ENCODE data around the gene PANK4. TPM values are rescaled to one million over a fixed set of nuclear protein-coding genes. Genes with fewer than 3 reads are reported as not detected.

Gene PANK4
- total and polyA plus RNA-seq, 8 donors, result 9.7 to 26.4 (median 11.6) TPM

DNA sequence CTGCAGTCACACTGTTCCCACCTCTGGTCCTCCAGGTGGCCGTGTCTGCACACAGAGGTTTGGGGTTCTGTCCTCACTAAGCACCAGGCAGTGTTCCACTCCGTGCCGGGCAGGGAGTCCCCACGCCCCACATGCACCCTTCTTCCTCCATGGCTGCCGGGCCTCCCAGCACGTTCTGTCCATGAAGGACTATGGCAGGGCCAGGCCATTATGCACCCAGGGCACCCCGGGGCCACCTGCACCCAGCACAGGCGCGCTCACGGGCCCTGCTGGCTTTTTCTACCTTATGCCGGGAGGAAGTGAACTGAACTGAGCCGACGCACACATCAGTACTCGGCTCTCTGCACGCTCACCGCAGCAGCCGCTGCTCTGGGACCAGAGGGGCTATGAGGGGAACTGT, 10.3 kb downstream of the PANK4 start:
- ATAC-seq, result no peak
- Histone ChIP-seq H3K4me1 (no peaks in the 10 kb centered on the region), H3K4me3 (no peak overlapping the region), H3K9me3 (no peaks in the 10 kb centered on the region), H3K27me3 (no peaks in the 10 kb centered on the region), H3K36me3 (peaks cover 19 to 90% (median 54%) of the 10 kb centered on the region in 3 donors), H3K27ac (no peak overlapping the region)
- TF ChIP-seq CTCF (IDR thresholded peaks at IDR 0.05), result no peak
- no peak for FAIRE-seq
- no peak for DNase-seq
- 97% methylated on average over 17 of the region's 17 CpGs for WGBS, 2 donors
- intact Hi-C loops (cut with DNase I), result no loop called here

GRCh38 chr1:2515763-2516080, 10.7 kb downstream of the PANK4 start:
- H3K27me3 ChIP-seq, result no peaks in the 10 kb centered on the region
- ATAC-seq (no peak), FAIRE-seq (no peak), DNase-seq (no peak)
- whole genome bisulfite sequencing, 2 donors, result 95 to 98% methylated on average over 10 to 11 of the region's 11 CpGs
- H3K36me3 ChIP-seq, result peaks cover 19 to 90% (median 54%) of the 10 kb centered on the region in 3 donors
- H3K4me3 ChIP-seq, result no peak overlapping the region
- no peak overlapping the region for H3K27ac ChIP-seq
- no peaks in the 10 kb centered on the region for H3K4me1 ChIP-seq
- H3K9me3 ChIP-seq, result no peaks in the 10 kb centered on the region
- TF ChIP-seq CTCF (IDR thresholded peaks at IDR 0.05), result no peak
- intact Hi-C loops (cut with DNase I), result no loop called here

GRCh38 chr1:2514863-2515762, 11.3 kb downstream of the PANK4 start:
- H3K27me3 ChIP-seq, result no peaks in the 10 kb centered on the region
- no peak for DNase-seq
- intact Hi-C loops (cut with DNase I), result no loop called here
- H3K36me3 ChIP-seq, result peaks cover 19 to 90% (median 56%) of the 10 kb centered on the region in 3 donors
- no peaks in the 10 kb centered on the region for H3K4me1 ChIP-seq
- H3K27ac ChIP-seq, result no peak overlapping the region
- ATAC-seq, result no peak
- no peaks in the 10 kb centered on the region for H3K9me3 ChIP-seq
- no peak overlapping the region for H3K4me3 ChIP-seq
- no peak for FAIRE-seq
- TF ChIP-seq CTCF (IDR thresholded peaks at IDR 0.05), result no peak
- whole genome bisulfite sequencing, 2 donors, result 90 to 92% methylated on average over 45 of the region's 45 CpGs

DNA sequence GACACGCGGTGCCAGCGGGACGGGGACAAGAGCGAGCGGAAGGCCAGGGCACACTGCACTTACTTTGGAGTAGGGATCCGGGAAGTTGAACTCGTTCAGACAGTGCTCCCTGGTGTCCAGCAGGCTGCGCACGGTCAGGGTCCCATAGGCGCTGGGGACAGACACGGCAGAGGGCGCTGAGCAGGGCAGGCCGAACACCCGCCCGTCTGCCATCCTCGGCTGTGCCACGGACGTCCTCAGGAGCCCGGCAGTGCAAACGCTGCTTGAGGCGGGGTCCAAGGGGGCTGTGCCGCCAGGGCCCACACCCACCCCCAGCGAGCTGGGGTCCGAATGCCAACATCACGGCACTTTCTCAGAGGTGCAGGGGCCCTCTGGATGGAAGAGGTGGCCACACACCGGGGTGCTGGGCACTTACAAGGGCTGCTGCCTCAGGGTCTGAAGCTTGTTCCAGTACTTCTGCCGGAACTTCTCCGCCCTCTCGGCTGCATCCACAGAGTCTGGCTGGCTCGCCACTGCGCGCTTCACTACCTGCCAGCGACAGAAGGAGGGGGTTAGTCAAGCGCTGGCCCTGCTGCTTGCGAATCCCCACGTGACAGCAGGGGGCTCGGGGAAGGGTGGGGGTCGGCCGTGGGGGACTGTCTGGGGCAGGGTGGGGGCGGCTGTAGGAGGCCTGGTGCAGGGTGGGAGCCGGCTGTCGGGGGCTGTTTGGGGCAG, 12.3 kb downstream of the PANK4 start:
- FAIRE-seq (no peak), ATAC-seq (no peak), DNase-seq (no peak)
- no peak overlapping the region for H3K27ac ChIP-seq
- no peaks in the 10 kb centered on the region for H3K4me1 ChIP-seq
- H3K4me3 ChIP-seq, result no peak overlapping the region
- WGBS, 2 donors, result 95 to 97% methylated on average over 39 to 43 of the region's 43 CpGs
- H3K27me3 ChIP-seq, result no peaks in the 10 kb centered on the region
- peaks cover 21 to 90% (median 61%) of the 10 kb centered on the region in 3 donors for H3K36me3 ChIP-seq
- TF ChIP-seq CTCF (IDR thresholded peaks at IDR 0.05), result no peak
- H3K9me3 ChIP-seq, result no peaks in the 10 kb centered on the region
- intact Hi-C loops (cut with DNase I), result no loop called here

Data from pancreas (tissue), 10 donors.